Activated T-cell treated with anti-CD3 and anti-CD28 coated beads, Interleukin-2, amount 50 U/mL, for 24 hours (primary cell): ENCODE measurements around the gene PARVA.

Experiments used
- DNase-seq: peaks from one replicate; pipeline ENCODE4 v3.0.0-alpha.2; 2020
- H3K27ac Mint-ChIP-seq: 2 replicates; pipeline ENCODE4 v1.8.0; 2020; ENCODE audit warnings: mild to moderate bottlenecking, mixed read lengths
- H3K27me3 Mint-ChIP-seq: 2 replicates; pipeline ENCODE4 v1.8.0; 2020; ENCODE audit warnings: mixed read lengths
- H3K36me3 Mint-ChIP-seq: 2 replicates; pipeline ENCODE4 v1.8.0; 2020; ENCODE audit warnings: low read depth, mixed read lengths
- H3K4me1 Mint-ChIP-seq: 2 replicates; pipeline ENCODE4 v1.8.0; 2020; ENCODE audit warnings: low read depth, mixed read lengths
- H3K4me3 Mint-ChIP-seq: 2 replicates; pipeline ENCODE4 v1.8.0; 2020; ENCODE audit warnings: mild to moderate bottlenecking, moderate library complexity, mixed read lengths
- H3K9me3 Mint-ChIP-seq: 2 replicates; pipeline ENCODE4 v1.8.0; 2020; ENCODE audit warnings: mixed read lengths

The PARVA gene

GRCh38 chr11:12426176-12426575 lies 48.8 kb downstream of the PARVA start:
- H3K4me1 Mint-ChIP-seq = no peaks in the 10 kb centered on the region
- no peaks in the 10 kb centered on the region for H3K36me3 Mint-ChIP-seq
- H3K27me3 Mint-ChIP-seq = peaks cover 4% of the 10 kb centered on the region
- H3K4me3 Mint-ChIP-seq = no peak overlapping the region
- H3K27ac Mint-ChIP-seq = no peak overlapping the region
- H3K9me3 Mint-ChIP-seq = no peaks in the 10 kb centered on the region
- no peak for DNase-seq

DNA sequence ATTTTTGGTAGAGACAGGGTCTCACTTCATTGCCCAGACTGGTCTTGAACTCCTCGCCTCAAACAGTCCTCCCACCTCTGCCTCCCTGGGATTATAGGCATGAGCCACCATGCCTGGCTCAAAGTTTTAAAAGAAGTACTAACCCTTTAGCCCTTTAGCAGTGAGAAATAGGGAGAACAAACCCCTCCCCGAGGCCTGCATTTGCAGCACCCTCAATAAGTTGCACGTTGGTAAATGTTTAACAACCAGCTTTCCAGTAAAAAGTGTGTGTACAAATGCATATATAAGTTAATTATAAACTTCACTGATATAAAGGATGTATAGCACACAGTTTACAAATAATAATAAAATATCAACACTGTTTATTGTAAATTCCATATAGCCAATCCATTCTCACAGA lies 51.8 kb downstream of the PARVA start:
- DNase-seq = no peak

DNA sequence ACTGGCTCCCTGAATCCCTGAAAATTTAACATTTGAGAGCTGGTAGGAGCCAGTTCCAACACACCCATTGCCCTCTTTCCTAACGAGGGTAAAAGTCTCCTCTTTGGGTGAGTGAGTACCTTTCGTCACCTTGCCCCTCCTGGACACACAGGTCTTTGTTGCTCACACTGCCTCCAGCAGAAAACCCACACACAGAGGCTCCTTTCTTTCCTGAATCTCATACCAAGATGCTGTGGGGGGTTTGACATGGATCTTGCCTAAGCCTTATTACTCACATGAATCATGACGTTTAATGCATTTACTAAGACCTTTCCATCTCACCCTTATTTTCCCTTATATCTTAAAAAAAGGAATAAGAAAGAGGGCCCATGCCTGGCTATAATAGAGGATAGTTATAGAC lies 53.0 kb downstream of the PARVA start:
- H3K9me3 Mint-ChIP-seq = no peaks in the 10 kb centered on the region
- no peak overlapping the region for H3K4me3 Mint-ChIP-seq
- no peak for DNase-seq
- H3K27ac Mint-ChIP-seq = no peak overlapping the region
- peaks cover 2% of the 10 kb centered on the region for H3K27me3 Mint-ChIP-seq
- no peaks in the 10 kb centered on the region for H3K36me3 Mint-ChIP-seq
- H3K4me1 Mint-ChIP-seq = no peaks in the 10 kb centered on the region

More for the DNA sequence above, 51.8 kb downstream of the PARVA start:
- H3K27ac Mint-ChIP-seq = no peak overlapping the region
- H3K9me3 Mint-ChIP-seq = no peaks in the 10 kb centered on the region
- peaks cover 4% of the 10 kb centered on the region for H3K27me3 Mint-ChIP-seq
- no peaks in the 10 kb centered on the region for H3K4me1 Mint-ChIP-seq
- H3K4me3 Mint-ChIP-seq = no peak overlapping the region
- no peaks in the 10 kb centered on the region for H3K36me3 Mint-ChIP-seq

DNA sequence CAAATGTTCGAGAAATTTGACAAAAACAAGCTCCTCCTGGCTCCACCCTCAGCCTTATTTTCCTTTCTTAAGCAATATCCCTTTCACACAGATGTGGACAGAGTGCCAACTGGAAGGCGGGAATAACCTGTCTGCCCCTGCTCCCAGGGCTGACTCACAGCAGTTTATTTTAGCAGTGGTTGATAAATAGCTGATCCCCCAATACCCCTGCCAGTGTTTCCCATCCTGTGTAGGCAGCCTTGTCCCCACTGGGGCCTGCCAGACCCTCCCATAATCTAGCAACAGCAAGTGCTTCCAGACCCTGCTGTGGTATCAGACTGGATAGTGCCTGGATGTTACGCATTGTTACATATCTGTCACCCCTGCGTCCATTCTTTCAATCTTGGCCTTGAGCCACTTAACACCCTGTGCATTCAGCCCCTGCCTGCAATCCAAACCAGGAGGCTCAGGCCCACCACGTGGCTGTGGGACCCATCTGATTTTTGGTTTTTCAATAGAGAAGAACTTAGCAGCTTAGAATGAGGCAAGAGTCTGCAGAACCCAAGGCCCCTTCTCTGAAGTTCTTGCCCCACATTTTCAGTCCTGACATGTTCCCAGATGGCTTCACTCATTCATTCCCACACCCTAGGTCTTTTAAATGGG lies 53.7 kb downstream of the PARVA start:
- Mint-ChIP-seq H3K36me3 (no peaks in the 10 kb centered on the region), H3K4me3 (no peak overlapping the region), H3K27me3 (no peaks in the 10 kb centered on the region), H3K4me1 (no peaks in the 10 kb centered on the region), H3K9me3 (no peaks in the 10 kb centered on the region), H3K27ac (no peak overlapping the region)
- no peak for DNase-seq

DNA sequence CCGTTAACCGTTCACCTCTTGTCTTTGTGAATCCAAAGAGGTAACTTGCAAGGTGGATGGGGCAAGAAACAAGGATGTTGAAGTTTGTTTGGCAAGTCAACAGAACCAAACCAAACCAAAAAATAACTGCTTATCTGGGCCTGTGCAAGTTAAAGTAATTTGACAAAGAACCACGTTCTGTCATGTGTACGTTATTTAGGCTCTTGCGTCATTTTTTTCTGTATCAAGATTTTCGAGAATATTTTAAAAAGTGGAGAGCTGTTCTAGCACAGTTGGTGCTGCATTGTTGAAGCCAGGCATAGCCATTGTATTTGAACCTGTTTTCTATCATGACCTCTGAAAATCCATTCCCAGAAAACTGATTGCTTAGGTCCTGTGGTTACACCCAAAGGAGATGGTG lies 55.1 kb downstream of the PARVA start:
- H3K9me3 Mint-ChIP-seq = no peaks in the 10 kb centered on the region
- no peak for DNase-seq
- no peaks in the 10 kb centered on the region for H3K27me3 Mint-ChIP-seq
- H3K36me3 Mint-ChIP-seq = no peaks in the 10 kb centered on the region
- no peak overlapping the region for H3K4me3 Mint-ChIP-seq
- no peak overlapping the region for H3K27ac Mint-ChIP-seq
- no peaks in the 10 kb centered on the region for H3K4me1 Mint-ChIP-seq

GRCh38 chr11:12433121-12433520 lies 55.8 kb downstream of the PARVA start:
- H3K27ac Mint-ChIP-seq = no peak overlapping the region
- no peaks in the 10 kb centered on the region for H3K36me3 Mint-ChIP-seq

DNA sequence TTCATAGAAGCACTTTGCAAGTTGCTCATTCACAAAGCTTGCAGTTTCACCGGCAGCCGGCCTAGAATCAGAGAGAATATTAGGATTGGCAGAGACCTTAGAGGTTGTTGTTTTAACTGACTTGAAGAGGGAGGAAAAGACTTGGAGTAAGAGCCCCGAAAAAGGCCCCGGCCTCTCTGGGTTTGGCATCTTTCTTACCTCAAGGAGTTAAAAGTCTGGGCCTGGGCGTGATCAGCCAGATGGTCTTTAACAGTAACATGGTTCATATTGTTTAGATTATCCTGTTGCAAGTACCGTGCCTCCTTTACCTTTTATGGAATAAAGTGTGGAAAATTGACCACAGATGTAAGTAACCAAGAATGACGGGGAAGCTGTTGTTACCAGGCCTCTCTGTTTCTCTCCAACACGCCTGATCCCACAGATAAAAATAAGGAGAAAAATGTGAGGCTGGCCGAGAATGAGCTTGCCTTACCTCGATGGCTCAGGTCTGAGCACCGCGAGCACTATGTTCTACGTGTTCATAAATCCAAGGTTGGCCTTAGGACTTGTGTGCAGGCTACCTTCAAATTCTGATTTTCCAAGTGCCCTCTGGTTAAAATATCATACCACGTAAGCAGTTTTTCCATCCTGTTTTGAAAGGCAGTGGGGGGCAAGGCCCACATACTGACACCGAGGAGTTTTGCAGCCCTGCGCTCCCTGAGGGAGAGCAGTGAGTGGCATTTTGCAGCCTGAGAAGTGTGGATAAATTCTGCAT lies 56.4 kb downstream of the PARVA start:
- Mint-ChIP-seq H3K9me3 (no peaks in the 10 kb centered on the region), H3K4me3 (no peak overlapping the region), H3K4me1 (no peaks in the 10 kb centered on the region), H3K27ac (no peak overlapping the region), H3K27me3 (no peaks in the 10 kb centered on the region), H3K36me3 (no peaks in the 10 kb centered on the region)
- DNase-seq = no peak

More at GRCh38 chr11:12433121-12433520, 55.8 kb downstream of the PARVA start:
- Mint-ChIP-seq H3K4me3 (no peak overlapping the region), H3K9me3 (no peaks in the 10 kb centered on the region), H3K27me3 (no peaks in the 10 kb centered on the region), H3K4me1 (no peaks in the 10 kb centered on the region)
- no peak for DNase-seq

- no peaks in the 10 kb centered on the region for H3K4me1 Mint-ChIP-seq
- H3K27me3 Mint-ChIP-seq = no peaks in the 10 kb centered on the region
- no peak overlapping the region for H3K4me3 Mint-ChIP-seq
- H3K36me3 Mint-ChIP-seq = no peaks in the 10 kb centered on the region
- H3K27ac Mint-ChIP-seq = no peak overlapping the region
- DNase-seq = no peak
- H3K9me3 Mint-ChIP-seq = no peaks in the 10 kb centered on the region
Measured at GRCh38 chr11:12434325-12434654, 56.9 kb downstream of the PARVA start.

DNA sequence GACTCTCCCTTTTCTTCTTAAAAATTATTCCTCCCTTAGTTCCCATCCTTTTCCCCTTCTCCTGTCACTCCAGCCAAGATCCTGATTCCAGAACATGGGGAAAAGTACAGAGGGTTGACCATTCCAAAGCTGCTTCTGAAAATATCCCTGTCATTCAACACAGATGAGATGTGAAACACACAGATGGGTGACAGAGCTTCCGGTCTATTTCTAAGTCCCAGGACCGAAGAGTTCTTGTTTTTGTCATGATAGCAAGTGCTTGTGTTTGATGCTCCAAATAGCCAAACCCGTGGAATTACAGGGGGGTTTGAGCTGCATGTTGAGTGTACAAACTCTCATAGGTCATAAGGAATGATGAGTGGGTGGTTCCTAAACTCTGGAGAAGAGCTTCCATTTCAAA lies 57.9 kb downstream of the PARVA start:
- Mint-ChIP-seq H3K36me3 (no peaks in the 10 kb centered on the region), H3K9me3 (no peaks in the 10 kb centered on the region), H3K27ac (no peak overlapping the region), H3K4me3 (no peak overlapping the region), H3K4me1 (no peaks in the 10 kb centered on the region), H3K27me3 (no peaks in the 10 kb centered on the region)
- no peak for DNase-seq

- Mint-ChIP-seq H3K4me1 (no peaks in the 10 kb centered on the region), H3K27ac (no peak overlapping the region), H3K27me3 (no peaks in the 10 kb centered on the region), H3K4me3 (no peak overlapping the region), H3K9me3 (no peaks in the 10 kb centered on the region), H3K36me3 (no peaks in the 10 kb centered on the region)
- DNase-seq = no peak
Measured at GRCh38 chr11:12436266-12436665, 58.9 kb downstream of the PARVA start.

DNA sequence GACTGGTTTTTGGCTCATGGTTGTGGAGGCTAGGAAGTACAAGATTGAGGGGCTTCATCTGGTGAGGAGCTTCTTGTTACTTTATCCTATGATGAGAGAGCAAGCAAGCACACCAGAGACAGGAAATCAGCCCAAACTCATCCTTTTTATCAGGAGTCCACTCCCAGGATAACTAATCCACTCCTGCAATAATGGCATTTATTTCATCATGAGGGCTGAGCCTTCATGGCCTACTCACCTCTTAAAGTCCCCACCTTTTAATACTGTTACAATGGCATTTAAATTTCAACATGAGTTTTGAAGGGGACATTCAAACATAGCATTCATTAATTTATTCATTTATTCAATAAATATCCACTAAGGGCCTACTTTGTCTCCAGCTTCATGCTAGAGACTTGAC lies 60.9 kb downstream of the PARVA start:
- no peaks in the 10 kb centered on the region for H3K27me3 Mint-ChIP-seq
- no peak for DNase-seq

DNA sequence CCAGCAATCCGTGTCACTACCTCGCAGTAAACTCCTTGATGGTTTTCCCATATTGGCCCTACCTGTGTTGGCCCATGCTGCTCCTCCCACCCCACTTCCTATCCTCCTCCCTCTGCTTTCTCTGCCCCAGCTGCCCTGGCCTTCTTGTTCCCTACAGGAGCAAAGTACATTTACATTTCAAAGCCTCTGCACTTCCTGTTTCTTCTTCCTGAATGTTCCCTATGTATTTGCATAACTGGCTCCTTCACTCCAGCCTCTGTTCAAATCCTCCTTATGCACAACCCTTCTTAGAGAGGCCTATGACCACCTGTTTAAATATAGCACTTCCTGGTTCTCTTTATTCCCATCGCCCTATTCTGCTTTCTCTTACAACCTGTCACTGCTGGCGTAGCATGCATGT lies 62.2 kb downstream of the PARVA start:
- Mint-ChIP-seq H3K9me3 (no peaks in the 10 kb centered on the region), H3K4me3 (no peak overlapping the region), H3K27ac (no peak overlapping the region), H3K36me3 (no peaks in the 10 kb centered on the region), H3K27me3 (no peaks in the 10 kb centered on the region), H3K4me1 (no peaks in the 10 kb centered on the region)
- DNase-seq = no peak

More for the DNA sequence above, 60.9 kb downstream of the PARVA start:
- Mint-ChIP-seq H3K36me3 (no peaks in the 10 kb centered on the region), H3K4me1 (no peaks in the 10 kb centered on the region), H3K9me3 (no peaks in the 10 kb centered on the region), H3K4me3 (no peak overlapping the region), H3K27ac (no peak overlapping the region)

- Mint-ChIP-seq H3K9me3 (no peaks in the 10 kb centered on the region), H3K36me3 (no peaks in the 10 kb centered on the region), H3K4me1 (no peaks in the 10 kb centered on the region), H3K27me3 (peaks cover 2% of the 10 kb centered on the region), H3K27ac (no peak overlapping the region), H3K4me3 (no peak overlapping the region)
- DNase-seq = no peak
Measured at GRCh38 chr11:12440565-12440964, 63.2 kb downstream of the PARVA start.

DNA sequence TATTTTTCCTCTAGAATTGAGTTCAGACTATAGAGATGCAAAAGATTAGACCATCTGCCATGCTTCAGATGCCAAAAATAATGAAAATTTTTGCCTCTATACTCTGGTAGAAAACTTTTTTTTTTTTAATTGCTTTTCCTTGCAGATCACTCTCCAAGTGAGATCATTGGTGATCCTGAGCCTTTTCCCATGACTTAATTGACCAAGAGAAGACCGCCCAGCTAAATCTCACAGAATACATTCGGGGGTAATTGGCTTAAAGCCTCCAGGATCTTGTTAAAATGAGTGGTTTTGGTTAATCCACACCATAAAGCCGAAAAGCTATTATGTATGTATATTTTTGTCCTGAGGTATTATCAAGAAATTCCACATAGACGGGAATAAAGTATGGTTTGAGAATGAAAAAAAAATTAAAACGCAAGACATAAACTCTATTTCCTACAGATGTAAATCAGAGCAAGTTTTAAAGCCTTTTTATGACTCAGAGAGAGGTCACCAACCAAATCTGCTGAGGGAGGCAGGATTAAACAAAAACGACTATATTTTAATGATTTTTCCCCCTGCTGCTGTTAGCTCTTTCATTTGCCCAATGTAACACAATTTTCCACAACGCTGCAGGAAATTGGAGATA lies 64.0 kb downstream of the PARVA start:
- no peak for DNase-seq
- no peak overlapping the region for H3K4me3 Mint-ChIP-seq
- H3K27me3 Mint-ChIP-seq = peaks cover 2% of the 10 kb centered on the region
- H3K9me3 Mint-ChIP-seq = no peaks in the 10 kb centered on the region
- H3K36me3 Mint-ChIP-seq = no peaks in the 10 kb centered on the region
- no peak overlapping the region for H3K27ac Mint-ChIP-seq
- H3K4me1 Mint-ChIP-seq = no peaks in the 10 kb centered on the region

GRCh38 chr11:12444601-12445000 lies 67.2 kb downstream of the PARVA start:
- H3K27ac Mint-ChIP-seq = no peak overlapping the region
- DNase-seq = no peak
- no peaks in the 10 kb centered on the region for H3K4me1 Mint-ChIP-seq
- no peaks in the 10 kb centered on the region for H3K36me3 Mint-ChIP-seq
- H3K4me3 Mint-ChIP-seq = no peak overlapping the region
- no peaks in the 10 kb centered on the region for H3K9me3 Mint-ChIP-seq
- H3K27me3 Mint-ChIP-seq = peaks cover 2% of the 10 kb centered on the region
